ENCODE results near the gene ARID1B. TPM values are rescaled to one million over a fixed set of nuclear protein-coding genes. Genes with fewer than 3 reads are reported as not detected.

The ARID1B gene
- total and polyA plus RNA-seq, 9 of the 15 experiments (the other 6 are each of a cell fraction or from before 2014, with no cell fraction given): 12.5 to 50.5 (median 25.8) TPM

DNA sequence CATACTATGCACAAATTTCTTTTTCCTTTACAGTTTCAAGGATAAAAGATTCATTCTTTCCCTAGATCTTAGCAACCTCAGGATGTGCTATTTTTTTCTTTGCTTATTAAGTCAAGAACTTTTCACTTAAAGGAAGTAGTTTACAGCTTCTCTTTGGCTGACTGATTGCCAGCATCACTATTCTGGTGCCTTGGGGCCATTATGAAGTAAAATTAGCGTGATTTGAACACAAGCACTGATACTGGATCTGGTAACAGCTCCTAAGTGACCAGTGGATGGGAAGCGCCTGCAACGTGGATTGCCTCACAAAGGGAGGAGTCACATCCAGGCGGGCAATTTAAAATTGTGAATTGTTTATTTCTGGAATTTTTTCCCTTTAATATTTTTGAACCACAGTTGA, 147.1 kb downstream of the ARID1B start:
- H2AFZ ChIP-seq (ENCODE audit: low read depth, low read length): no peak overlapping the region
- H3K9me1 ChIP-seq (ENCODE audit: control insufficient read depth, insufficient read depth, low read length): peaks cover 3% of the 10 kb centered on the region
- intact Hi-C loops (cut with micrococcal nuclease) (no loop called here), in situ Hi-C loops (cut with MboI) (no loop called here)
- FAIRE-seq (no peak), DNase-seq (ENCODE audit: extremely low read depth in 1 of 4, low spot score in 3 of 4) (no peak), ATAC-seq (no peak)
- no peaks in the 10 kb centered on the region for H3K27me3 ChIP-seq (ENCODE audit: control insufficient read depth in 2 of 2, insufficient read depth in 2 of 2, low read length in 2 of 2)
- H3K27ac ChIP-seq (ENCODE audit: extremely low read depth, low read depth, low read length): no peak overlapping the region
- no peak overlapping the region for H3K4me3 ChIP-seq
- whole genome bisulfite sequencing (ENCODE audit: insufficient coverage, low coverage, missing lambda C conversion rate): 83% methylated on average over 4 of the region's 4 CpGs
- ChIA-PET CTCF (ENCODE audit: low intra/inter-chr PET ratio) (interaction anchor here (0.7 kb wide), 1 partner anchor 551 kb away, joined by 5 read pairs; no protein-coding TSS in a partner anchor), POLR2A (interaction anchor here (0.8 to 2.0 kb wide), 7 partner anchors 8 to 42 kb away, joined by 3 to 8 read pairs (median 4); no protein-coding TSS in a partner anchor)
- no peak for TF ChIP-seq CCAR2 (IDR thresholded peaks at IDR 0.05; ENCODE audit: low read depth, low read length)
- TF ChIP-seq, protein P1, sequence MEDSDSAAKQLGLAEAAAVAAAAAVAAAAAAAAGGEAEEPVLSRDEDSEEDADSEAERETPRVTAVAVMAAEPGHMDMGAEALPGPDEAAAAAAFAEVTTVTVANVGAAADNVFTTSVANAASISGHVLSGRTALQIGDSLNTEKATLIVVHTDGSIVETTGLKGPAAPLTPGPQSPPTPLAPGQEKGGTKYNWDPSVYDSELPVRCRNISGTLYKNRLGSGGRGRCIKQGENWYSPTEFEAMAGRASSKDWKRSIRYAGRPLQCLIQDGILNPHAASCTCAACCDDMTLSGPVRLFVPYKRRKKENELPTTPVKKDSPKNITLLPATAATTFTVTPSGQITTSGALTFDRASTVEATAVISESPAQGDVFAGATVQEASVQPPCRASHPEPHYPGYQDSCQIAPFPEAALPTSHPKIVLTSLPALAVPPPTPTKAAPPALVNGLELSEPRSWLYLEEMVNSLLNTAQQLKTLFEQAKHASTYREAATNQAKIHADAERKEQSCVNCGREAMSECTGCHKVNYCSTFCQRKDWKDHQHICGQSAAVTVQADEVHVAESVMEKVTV (CRISPR knock-in tag; IDR thresholded peaks at IDR 0.05): no peak
- TF ChIP-seq RBFOX2 (IDR thresholded peaks at IDR 0.05; ENCODE audit: low read depth, low read length): no peak
- TF ChIP-seq ZNF232 (CRISPR knock-in tag; IDR thresholded peaks at IDR 0.05): no peak
- TF ChIP-seq HLTF (IDR thresholded peaks at IDR 0.05): no peak
- TF ChIP-seq, protein P2, sequence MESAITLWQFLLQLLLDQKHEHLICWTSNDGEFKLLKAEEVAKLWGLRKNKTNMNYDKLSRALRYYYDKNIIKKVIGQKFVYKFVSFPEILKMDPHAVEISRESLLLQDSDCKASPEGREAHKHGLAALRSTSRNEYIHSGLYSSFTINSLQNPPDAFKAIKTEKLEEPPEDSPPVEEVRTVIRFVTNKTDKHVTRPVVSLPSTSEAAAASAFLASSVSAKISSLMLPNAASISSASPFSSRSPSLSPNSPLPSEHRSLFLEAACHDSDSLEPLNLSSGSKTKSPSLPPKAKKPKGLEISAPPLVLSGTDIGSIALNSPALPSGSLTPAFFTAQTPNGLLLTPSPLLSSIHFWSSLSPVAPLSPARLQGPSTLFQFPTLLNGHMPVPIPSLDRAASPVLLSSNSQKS (CRISPR knock-in tag; IDR thresholded peaks at IDR 0.05): no peak
- no peak for TF ChIP-seq ETS2 (tag; IDR thresholded peaks at IDR 0.05; ENCODE audit: borderline replicate concordance, poor library complexity, severe bottlenecking)
- TF ChIP-seq, protein P3, sequence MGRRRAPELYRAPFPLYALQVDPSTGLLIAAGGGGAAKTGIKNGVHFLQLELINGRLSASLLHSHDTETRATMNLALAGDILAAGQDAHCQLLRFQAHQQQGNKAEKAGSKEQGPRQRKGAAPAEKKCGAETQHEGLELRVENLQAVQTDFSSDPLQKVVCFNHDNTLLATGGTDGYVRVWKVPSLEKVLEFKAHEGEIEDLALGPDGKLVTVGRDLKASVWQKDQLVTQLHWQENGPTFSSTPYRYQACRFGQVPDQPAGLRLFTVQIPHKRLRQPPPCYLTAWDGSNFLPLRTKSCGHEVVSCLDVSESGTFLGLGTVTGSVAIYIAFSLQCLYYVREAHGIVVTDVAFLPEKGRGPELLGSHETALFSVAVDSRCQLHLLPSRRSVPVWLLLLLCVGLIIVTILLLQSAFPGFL (CRISPR knock-in tag; IDR thresholded peaks at IDR 0.05): no peak
- TF ChIP-seq, protein P4, sequence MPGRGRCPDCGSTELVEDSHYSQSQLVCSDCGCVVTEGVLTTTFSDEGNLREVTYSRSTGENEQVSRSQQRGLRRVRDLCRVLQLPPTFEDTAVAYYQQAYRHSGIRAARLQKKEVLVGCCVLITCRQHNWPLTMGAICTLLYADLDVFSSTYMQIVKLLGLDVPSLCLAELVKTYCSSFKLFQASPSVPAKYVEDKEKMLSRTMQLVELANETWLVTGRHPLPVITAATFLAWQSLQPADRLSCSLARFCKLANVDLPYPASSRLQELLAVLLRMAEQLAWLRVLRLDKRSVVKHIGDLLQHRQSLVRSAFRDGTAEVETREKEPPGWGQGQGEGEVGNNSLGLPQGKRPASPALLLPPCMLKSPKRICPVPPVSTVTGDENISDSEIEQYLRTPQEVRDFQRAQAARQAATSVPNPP (IDR thresholded peaks at IDR 0.05; ENCODE audit: borderline replicate concordance, insufficient read depth, insufficient read length): no peak
- no peak for TF ChIP-seq SAFB (IDR thresholded peaks at IDR 0.05; ENCODE audit: borderline replicate concordance, low read depth, low read length)
- TF ChIP-seq XRCC4 (IDR thresholded peaks at IDR 0.05; ENCODE audit: extremely low read depth, insufficient read depth, insufficient read length): no peak
- TF ChIP-seq SMAD3 (CRISPR knock-in tag; conservative IDR thresholded peaks at IDR 0.05): no peak
- no peak for TF ChIP-seq EHMT2 (IDR thresholded peaks at IDR 0.05)
- TF ChIP-seq FUS (optimal IDR thresholded peaks at IDR 0.05; ENCODE audit: low read depth, low read length): no peak
- TF ChIP-seq GTF2F1 (IDR thresholded peaks at IDR 0.05; ENCODE audit: low read depth, low read length): no peak
- no peak for TF ChIP-seq ZNF699 (CRISPR knock-in tag; IDR thresholded peaks at IDR 0.05; ENCODE audit: insufficient replicate concordance)
- TF ChIP-seq MCM7 (IDR thresholded peaks at IDR 0.05): no peak
- TF ChIP-seq TEAD1 (CRISPR knock-in tag; IDR thresholded peaks at IDR 0.05): no peak
- no peak for TF ChIP-seq MTA3 (IDR thresholded peaks at IDR 0.05; ENCODE audit: borderline replicate concordance)
- H3K4me1 ChIP-seq (replicated peaks in 1 of 2; ENCODE audit: control insufficient read depth in 2 of 2, insufficient read depth in 2 of 2, low read length in 2 of 2): peaks cover 5 to 10% of the 10 kb centered on the region in 2 experiments; a peak in 3 of 5 replicates
- no TSS peak for BruUV-seq (replicated peaks)
- H3K9ac ChIP-seq (ENCODE audit: insufficient read depth in 1 of 2, low read depth in 2 of 2, low read length in 2 of 2): no peak overlapping the region
- H3K4me2 ChIP-seq (ENCODE audit: insufficient read depth, low read length): no peak overlapping the region
- no peaks in the 10 kb centered on the region for H4K20me1 ChIP-seq (replicated peaks; ENCODE audit: control insufficient read depth, insufficient read depth, low read length)
- no peaks in the 10 kb centered on the region for H3K9me3 ChIP-seq (replicated peaks; ENCODE audit: control insufficient read depth, insufficient read depth, low read depth, low read length)
- no peaks in the 10 kb centered on the region for H3K36me3 ChIP-seq (ENCODE audit: control insufficient read depth, insufficient read depth, low read length)
- peaks cover 13% of the 10 kb centered on the region; the same call in 2 of the 3 replicates for H3K79me2 ChIP-seq (ENCODE audit: control insufficient read depth, insufficient read depth, low read length)
